SU-DHL-6 (cell line): ENCODE results near the gene RARG.

Source experiments
- EZH2phosphoT487 ChIP-seq: fragments of 200-600 bp; sonication (generic), shearing (Covaris generic); conservative IDR thresholded peaks from 2 replicates; pipeline ENCODE4 v1.6.1; 2018; ENCODE audit warnings: mild to moderate bottlenecking, antibody characterized with exemption, low read length, moderate library complexity, mixed read lengths
- TF ChIP-seq, protein P1 (sequence below): fragments of 200-600 bp; sonication (generic); IDR thresholded peaks from one replicate; pipeline ENCODE4 v1.5.1; 2017; ENCODE audit warnings: antibody characterized with exemption, mild to moderate bottlenecking, low read length, moderate library complexity; ENCODE audit not compliant: insufficient read depth, poor library complexity, severe bottlenecking

DNA sequence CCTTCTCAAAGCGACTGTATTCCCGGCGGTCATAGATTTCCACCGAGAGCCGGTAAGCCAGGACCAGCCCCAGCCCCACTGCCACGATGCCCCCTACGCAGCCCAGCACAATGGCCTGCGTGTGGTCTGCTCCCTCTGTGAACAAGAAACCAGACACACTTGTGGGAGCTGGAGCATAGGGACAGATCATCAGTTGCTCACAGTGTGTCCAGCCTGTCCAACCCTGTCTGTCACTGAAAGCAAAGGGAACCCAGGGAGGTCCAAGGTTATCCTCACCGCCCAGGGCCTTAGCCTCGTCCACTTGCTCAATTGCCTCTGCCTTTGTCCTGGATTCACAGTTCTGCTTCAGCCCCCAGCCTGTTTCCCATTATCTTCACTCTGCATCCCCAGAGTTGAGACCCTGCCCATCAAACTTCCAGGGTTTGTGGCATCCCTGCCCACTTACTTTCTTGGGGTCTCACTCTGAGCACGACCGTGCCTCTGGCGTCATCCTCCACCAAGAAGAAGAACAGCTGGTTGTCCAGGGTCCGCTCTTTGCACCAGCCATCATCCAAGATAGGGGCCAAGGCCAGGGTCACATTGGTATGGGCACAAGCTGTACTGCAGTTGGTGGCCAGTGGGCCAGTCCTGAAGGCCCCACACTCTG, 40.0 kb downstream of the RARG start:
- TF ChIP-seq, protein P1, sequence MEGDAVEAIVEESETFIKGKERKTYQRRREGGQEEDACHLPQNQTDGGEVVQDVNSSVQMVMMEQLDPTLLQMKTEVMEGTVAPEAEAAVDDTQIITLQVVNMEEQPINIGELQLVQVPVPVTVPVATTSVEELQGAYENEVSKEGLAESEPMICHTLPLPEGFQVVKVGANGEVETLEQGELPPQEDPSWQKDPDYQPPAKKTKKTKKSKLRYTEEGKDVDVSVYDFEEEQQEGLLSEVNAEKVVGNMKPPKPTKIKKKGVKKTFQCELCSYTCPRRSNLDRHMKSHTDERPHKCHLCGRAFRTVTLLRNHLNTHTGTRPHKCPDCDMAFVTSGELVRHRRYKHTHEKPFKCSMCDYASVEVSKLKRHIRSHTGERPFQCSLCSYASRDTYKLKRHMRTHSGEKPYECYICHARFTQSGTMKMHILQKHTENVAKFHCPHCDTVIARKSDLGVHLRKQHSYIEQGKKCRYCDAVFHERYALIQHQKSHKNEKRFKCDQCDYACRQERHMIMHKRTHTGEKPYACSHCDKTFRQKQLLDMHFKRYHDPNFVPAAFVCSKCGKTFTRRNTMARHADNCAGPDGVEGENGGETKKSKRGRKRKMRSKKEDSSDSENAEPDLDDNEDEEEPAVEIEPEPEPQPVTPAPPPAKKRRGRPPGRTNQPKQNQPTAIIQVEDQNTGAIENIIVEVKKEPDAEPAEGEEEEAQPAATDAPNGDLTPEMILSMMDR, result no peak
- TF ChIP-seq EZH2phosphoT487, result no peak
